ENCODE results near the gene PRKG1. TPM values are rescaled to one million over a fixed set of nuclear protein-coding genes. Genes with fewer than 3 reads are reported as not detected.

The PRKG1 gene
- total and polyA plus RNA-seq, 4 donors = 6.8 to 38.1 (median 15.4) TPM

DNA sequence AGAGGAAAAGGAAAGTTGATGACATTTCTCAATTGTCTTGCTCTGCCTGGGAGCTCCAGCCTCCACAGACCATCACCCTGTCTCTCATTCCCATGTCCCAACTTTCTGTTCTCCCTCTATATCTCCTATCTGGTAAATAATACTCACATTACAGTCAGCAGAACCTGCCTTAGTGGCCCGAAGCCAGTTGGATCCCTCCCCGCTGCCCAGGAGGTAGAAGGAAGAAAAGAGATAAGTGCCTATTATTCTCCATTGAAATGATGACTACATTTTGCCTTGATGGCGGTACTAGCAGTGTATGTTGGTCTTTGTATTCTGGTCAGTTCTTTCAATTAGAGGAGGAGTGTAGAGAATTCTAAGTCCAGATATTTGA, 533.2 kb downstream of the PRKG1 start:
- DNase-seq (ENCODE audit: low read depth in 4 of 6, low spot score in 6 of 6) = no peak
- Histone ChIP-seq H3K9me3 (ENCODE audit: control insufficient read depth, insufficient read depth, low read length) (no peaks in the 10 kb centered on the region), H3K36me3 (ENCODE audit: control insufficient read depth, insufficient read depth, low read length) (no peaks in the 10 kb centered on the region), H3K27me3 (ENCODE audit: control insufficient read depth, insufficient read depth, low read length) (no peaks in the 10 kb centered on the region), H3K4me1 (ENCODE audit: control insufficient read depth, insufficient read depth, low read length) (no peaks in the 10 kb centered on the region), H3K4me3 (ENCODE audit: low read depth, low read length) (no peak overlapping the region), H3K27ac (ENCODE audit: low read depth, low read length) (no peak overlapping the region)
- no CpG with 5 or more reads among the region's 3 CpGs for WGBS (ENCODE audit: insufficient coverage)

DNA sequence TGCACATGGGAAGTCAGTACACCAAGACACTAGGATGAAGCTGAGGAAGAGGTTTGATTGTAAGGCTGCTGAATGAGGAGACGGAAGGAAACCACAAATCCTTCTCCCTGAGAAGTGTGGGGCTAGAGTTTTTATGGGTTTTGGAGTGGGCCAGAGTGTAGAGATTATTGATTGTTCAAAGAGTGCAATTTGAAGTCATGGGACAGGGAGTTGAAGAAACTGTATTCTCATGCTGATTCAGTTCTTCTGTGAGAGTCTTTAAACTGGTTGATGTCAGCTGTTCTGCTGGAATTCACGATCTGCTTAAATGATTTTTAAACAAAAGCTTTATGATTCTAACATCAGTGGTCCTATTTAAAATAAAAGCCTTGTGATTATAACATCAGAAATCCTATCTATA, 533.9 kb downstream of the PRKG1 start:
- no peaks in the 10 kb centered on the region for H3K36me3 ChIP-seq (ENCODE audit: control insufficient read depth, insufficient read depth, low read length)
- H3K27me3 ChIP-seq (ENCODE audit: control insufficient read depth, insufficient read depth, low read length) = no peaks in the 10 kb centered on the region
- DNase-seq (ENCODE audit: low read depth in 4 of 6, low spot score in 6 of 6) = no peak
- WGBS (ENCODE audit: insufficient coverage) = 100% methylated on average over 1 of the region's 2 CpGs
- H3K4me3 ChIP-seq (ENCODE audit: low read depth, low read length) = no peak overlapping the region
- H3K4me1 ChIP-seq (ENCODE audit: control insufficient read depth, insufficient read depth, low read length) = no peaks in the 10 kb centered on the region
- H3K9me3 ChIP-seq (ENCODE audit: control insufficient read depth, insufficient read depth, low read length) = no peaks in the 10 kb centered on the region
- no peak overlapping the region for H3K27ac ChIP-seq (ENCODE audit: low read depth, low read length)

DNA sequence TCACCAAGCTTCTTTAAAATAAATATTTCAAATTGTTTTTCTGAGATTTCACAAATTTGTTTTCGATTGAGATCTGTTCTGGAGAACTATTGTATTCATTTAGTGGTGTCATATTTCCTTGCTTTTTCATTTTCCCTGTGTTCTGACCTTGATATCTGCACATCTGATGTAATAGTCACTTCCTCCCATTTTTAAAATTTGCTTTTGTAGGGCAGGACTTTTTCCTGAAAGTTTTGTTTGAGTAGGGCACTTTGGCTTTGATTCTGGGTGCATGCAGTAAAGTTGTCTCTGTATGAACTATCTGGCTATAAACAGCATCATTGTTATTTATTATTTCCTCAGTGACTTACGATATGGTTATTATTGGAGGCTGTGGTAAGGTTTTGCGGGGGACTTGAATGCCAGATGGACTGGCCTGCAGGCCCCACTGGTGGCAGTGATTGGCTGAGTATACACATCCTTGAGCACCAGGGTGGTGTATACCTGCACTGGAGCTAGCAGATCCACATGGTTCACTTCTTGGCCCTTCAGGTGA, 541.5 kb downstream of the PRKG1 start:
- Histone ChIP-seq H3K4me3 (ENCODE audit: low read depth, low read length) (no peak overlapping the region), H3K36me3 (ENCODE audit: control insufficient read depth, insufficient read depth, low read length) (no peaks in the 10 kb centered on the region), H3K9me3 (ENCODE audit: control insufficient read depth, insufficient read depth, low read length) (no peaks in the 10 kb centered on the region), H3K4me1 (ENCODE audit: control insufficient read depth, insufficient read depth, low read length) (no peaks in the 10 kb centered on the region), H3K27ac (ENCODE audit: low read depth, low read length) (no peak overlapping the region), H3K27me3 (ENCODE audit: control insufficient read depth, insufficient read depth, low read length) (no peaks in the 10 kb centered on the region)
- no peak for DNase-seq (ENCODE audit: low read depth in 4 of 6, low spot score in 6 of 6)
- 88% methylated on average over 1 of the region's 3 CpGs for WGBS (ENCODE audit: insufficient coverage)

DNA sequence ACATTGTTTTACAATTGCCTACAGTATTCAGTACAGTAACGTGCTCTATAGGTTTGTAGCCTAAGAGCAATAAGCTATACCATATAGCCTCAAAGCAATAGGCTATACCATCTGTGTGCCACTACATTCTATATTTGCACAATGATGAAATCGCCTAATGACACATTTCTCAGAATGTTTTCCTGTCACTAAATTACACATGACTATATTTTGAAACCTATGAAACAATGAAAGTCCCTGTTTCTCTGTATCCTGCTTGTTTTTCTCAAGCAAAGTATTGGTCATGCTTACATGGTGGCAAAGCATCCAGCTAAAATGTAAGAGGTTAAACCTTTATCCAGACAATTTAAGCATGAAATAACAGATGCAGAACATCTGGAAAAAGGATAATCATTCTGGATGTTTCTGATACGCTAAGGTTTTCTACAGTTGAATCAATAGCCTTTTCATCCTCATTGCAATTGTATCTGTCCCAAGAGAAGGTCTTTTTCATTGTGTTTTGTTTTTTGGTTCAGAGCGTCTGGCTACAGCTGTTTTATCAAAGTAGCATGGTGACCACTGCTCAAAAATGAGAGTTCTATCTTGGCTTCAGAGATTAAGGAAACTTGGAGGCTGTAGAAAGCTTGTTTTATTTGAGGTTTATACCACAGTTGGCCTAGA, 543.4 kb downstream of the PRKG1 start:
- no peak overlapping the region for H3K27ac ChIP-seq (ENCODE audit: low read depth, low read length)
- WGBS (ENCODE audit: insufficient coverage) = no CpG with 5 or more reads among the region's 4 CpGs

DNA sequence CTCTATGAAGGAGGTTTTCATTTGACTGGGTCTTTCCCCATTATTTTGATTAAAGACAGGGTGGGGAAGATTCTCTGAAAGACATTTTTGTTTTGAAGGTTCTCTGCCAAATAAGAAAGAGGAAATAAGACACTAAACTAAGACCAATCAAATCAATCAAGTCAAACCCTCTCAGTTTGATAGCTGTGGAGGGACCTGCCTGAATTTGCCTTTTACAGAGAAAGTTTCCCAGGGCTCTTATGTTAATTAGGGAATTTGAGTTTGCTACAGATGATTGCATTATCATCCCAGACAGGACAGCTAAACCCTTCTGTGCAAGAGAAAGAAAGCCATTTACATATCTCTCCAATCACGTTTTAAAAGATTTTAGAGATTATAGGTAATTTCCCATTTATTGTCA, 545.1 kb downstream of the PRKG1 start:
- Histone ChIP-seq H3K27ac (ENCODE audit: low read depth, low read length) (no peak overlapping the region), H3K4me3 (ENCODE audit: low read depth, low read length) (no peak overlapping the region), H3K27me3 (ENCODE audit: control insufficient read depth, insufficient read depth, low read length) (no peaks in the 10 kb centered on the region), H3K9me3 (ENCODE audit: control insufficient read depth, insufficient read depth, low read length) (no peaks in the 10 kb centered on the region), H3K4me1 (ENCODE audit: control insufficient read depth, insufficient read depth, low read length) (no peaks in the 10 kb centered on the region), H3K36me3 (ENCODE audit: control insufficient read depth, insufficient read depth, low read length) (no peaks in the 10 kb centered on the region)
- no peak for DNase-seq (ENCODE audit: low read depth in 4 of 6, low spot score in 6 of 6)
- no CpG with 5 or more reads among the region's 1 CpG for WGBS (ENCODE audit: insufficient coverage)

More for the DNA sequence above, 543.4 kb downstream of the PRKG1 start:
- H3K4me1 ChIP-seq (ENCODE audit: control insufficient read depth, insufficient read depth, low read length) = no peaks in the 10 kb centered on the region
- H3K9me3 ChIP-seq (ENCODE audit: control insufficient read depth, insufficient read depth, low read length) = no peaks in the 10 kb centered on the region
- no peak for DNase-seq (ENCODE audit: low read depth in 4 of 6, low spot score in 6 of 6)
- no peak overlapping the region for H3K4me3 ChIP-seq (ENCODE audit: low read depth, low read length)
- H3K27me3 ChIP-seq (ENCODE audit: control insufficient read depth, insufficient read depth, low read length) = no peaks in the 10 kb centered on the region
- H3K36me3 ChIP-seq (ENCODE audit: control insufficient read depth, insufficient read depth, low read length) = no peaks in the 10 kb centered on the region

DNA sequence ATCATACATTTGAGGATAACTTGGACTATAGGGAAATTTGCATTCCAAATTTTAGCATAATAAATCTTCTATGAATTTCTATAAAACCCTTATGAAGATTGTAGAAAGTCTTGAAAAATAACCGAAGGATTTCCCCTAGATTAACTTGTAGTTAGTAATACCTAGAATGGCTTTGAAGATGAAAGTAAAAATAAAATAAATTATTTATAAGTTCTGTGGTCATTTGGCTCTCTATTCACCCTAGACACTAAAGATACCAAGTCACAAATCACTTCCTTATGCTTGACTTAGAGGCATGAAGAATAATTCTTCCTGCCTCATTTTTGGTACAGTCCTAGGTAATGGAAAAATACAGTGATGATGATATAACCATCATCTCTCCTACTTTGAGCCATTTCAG, 545.8 kb downstream of the PRKG1 start:
- Histone ChIP-seq H3K27me3 (ENCODE audit: control insufficient read depth, insufficient read depth, low read length) (no peaks in the 10 kb centered on the region), H3K9me3 (ENCODE audit: control insufficient read depth, insufficient read depth, low read length) (no peaks in the 10 kb centered on the region)

DNA sequence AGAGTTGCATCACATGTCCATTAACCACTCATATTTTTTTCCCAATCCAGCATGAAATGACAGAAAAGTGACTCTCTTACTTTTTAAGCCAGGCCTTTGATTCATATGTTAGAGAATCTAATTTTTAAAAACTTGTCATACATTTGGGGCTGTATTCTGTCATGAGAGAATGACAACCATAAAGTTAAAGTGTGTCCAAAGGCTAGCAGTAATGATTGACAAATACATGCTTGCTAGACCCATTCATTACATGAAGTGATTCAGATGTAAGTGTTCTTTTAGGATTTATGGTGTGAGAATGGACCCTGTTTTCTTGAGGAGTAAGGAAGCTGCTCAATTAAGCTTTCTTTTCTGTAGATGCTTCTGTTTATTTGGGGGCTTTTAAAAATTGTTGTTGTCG, 549.7 kb downstream of the PRKG1 start:
- WGBS (ENCODE audit: insufficient coverage) = no CpG with 5 or more reads among the region's 1 CpG

More for the DNA sequence above, 545.8 kb downstream of the PRKG1 start:
- Histone ChIP-seq H3K27ac (ENCODE audit: low read depth, low read length) (no peak overlapping the region), H3K4me1 (ENCODE audit: control insufficient read depth, insufficient read depth, low read length) (no peaks in the 10 kb centered on the region), H3K36me3 (ENCODE audit: control insufficient read depth, insufficient read depth, low read length) (no peaks in the 10 kb centered on the region), H3K4me3 (ENCODE audit: low read depth, low read length) (no peak overlapping the region)
- DNase-seq (ENCODE audit: low read depth in 4 of 6, low spot score in 6 of 6) = no peak
- WGBS (ENCODE audit: insufficient coverage) = no CpG with 5 or more reads among the region's 1 CpG

DNA sequence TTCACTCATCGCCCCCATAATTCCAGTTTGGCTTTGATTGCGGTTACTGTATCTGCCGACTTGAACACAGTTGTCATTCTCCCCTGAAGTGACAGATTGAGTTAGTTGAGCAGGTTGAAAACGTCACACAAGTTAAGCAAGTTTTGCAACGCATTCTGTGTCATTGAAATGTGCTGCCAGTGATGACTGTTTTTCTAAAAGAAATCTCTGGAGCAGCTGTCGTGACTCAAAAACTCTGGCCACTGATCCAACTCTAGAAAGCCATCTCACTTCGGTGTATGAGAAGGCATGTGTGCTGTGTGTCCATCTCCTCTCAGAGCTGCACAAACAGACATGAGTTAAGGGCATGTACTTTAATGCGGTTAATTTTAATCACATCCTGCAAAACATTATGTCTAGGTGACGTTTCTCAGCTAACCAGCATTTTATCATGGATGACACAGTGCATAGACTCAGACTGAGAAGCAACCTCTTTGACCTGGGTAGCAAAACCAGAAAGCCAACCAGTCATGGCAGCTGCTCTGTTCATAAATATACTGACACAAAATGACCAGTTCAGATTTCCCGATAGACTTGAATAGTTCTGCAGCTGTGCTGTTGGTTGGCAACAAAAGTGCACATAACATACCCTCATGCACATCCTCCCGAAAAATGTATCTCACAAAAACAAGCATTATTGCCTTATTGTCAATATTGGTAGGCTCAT, 555.8 kb downstream of the PRKG1 start:
- Histone ChIP-seq H3K9me3 (ENCODE audit: control insufficient read depth, insufficient read depth, low read length) (no peaks in the 10 kb centered on the region), H3K27me3 (ENCODE audit: control insufficient read depth, insufficient read depth, low read length) (no peaks in the 10 kb centered on the region), H3K27ac (ENCODE audit: low read depth, low read length) (no peak overlapping the region), H3K4me3 (ENCODE audit: low read depth, low read length) (no peak overlapping the region), H3K36me3 (ENCODE audit: control insufficient read depth, insufficient read depth, low read length) (no peaks in the 10 kb centered on the region), H3K4me1 (ENCODE audit: control insufficient read depth, insufficient read depth, low read length) (no peaks in the 10 kb centered on the region)
- WGBS (ENCODE audit: insufficient coverage) = 87% methylated on average over 6 of the region's 11 CpGs
- peak in 1 of 6 donors; percentile 83 for DNase-seq (ENCODE audit: low read depth in 4 of 6, low spot score in 6 of 6)

More for the DNA sequence above, 549.7 kb downstream of the PRKG1 start:
- H3K27me3 ChIP-seq (ENCODE audit: control insufficient read depth, insufficient read depth, low read length) = no peaks in the 10 kb centered on the region
- no peaks in the 10 kb centered on the region for H3K9me3 ChIP-seq (ENCODE audit: control insufficient read depth, insufficient read depth, low read length)
- no peak overlapping the region for H3K4me3 ChIP-seq (ENCODE audit: low read depth, low read length)
- H3K36me3 ChIP-seq (ENCODE audit: control insufficient read depth, insufficient read depth, low read length) = no peaks in the 10 kb centered on the region
- no peak overlapping the region for H3K27ac ChIP-seq (ENCODE audit: low read depth, low read length)
- no peak for DNase-seq (ENCODE audit: low read depth in 4 of 6, low spot score in 6 of 6)
- H3K4me1 ChIP-seq (ENCODE audit: control insufficient read depth, insufficient read depth, low read length) = no peaks in the 10 kb centered on the region

DNA sequence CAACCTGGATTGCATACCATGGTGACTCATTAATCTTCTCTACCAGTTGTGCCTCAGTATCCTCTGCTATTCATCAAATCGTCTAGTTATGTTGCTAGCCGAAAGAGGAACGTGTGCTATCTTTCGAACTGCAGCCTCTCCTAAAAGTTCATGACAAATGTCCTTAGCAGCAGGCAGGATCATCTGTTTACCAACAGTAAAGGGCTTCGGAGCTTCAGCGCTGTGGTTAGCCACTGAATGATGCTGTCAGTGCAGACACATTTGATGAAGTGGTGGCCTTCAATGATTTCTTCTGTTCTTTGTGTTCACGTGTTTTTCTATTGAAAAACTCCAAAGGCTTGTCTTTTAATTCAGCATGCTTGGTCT, 556.3 kb downstream of the PRKG1 start:
- DNase-seq (ENCODE audit: low read depth in 4 of 6, low spot score in 6 of 6) = no peak
- WGBS (ENCODE audit: insufficient coverage) = 59% methylated on average over 7 of the region's 7 CpGs
- Histone ChIP-seq H3K4me3 (ENCODE audit: low read depth, low read length) (no peak overlapping the region), H3K9me3 (ENCODE audit: control insufficient read depth, insufficient read depth, low read length) (no peaks in the 10 kb centered on the region), H3K27ac (ENCODE audit: low read depth, low read length) (no peak overlapping the region), H3K27me3 (ENCODE audit: control insufficient read depth, insufficient read depth, low read length) (no peaks in the 10 kb centered on the region), H3K36me3 (ENCODE audit: control insufficient read depth, insufficient read depth, low read length) (no peaks in the 10 kb centered on the region), H3K4me1 (ENCODE audit: control insufficient read depth, insufficient read depth, low read length) (no peaks in the 10 kb centered on the region)

DNA sequence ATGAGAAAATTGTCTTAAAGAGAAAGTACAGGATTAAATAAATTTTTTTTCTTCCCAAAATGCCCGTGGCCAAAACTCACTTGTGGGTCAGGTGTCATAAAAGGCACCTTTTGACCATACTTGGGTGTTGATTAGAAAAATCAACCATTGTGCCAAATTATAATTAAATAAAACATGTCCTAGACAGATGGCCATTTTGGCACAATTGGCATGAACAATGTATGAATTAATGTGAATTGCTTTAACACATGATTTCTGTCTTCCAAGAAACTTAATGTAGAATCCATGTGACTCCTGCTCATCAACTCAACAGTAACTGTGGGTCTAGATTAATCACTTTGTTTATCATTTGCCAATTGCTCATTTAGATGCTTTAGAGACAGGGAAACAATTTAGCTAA, 561.1 kb downstream of the PRKG1 start:
- peak in 1 of 6 donors; percentile 76 for DNase-seq (ENCODE audit: low read depth in 4 of 6, low spot score in 6 of 6)
- Histone ChIP-seq H3K4me1 (ENCODE audit: control insufficient read depth, insufficient read depth, low read length) (no peaks in the 10 kb centered on the region), H3K27me3 (ENCODE audit: control insufficient read depth, insufficient read depth, low read length) (no peaks in the 10 kb centered on the region), H3K9me3 (ENCODE audit: control insufficient read depth, insufficient read depth, low read length) (no peaks in the 10 kb centered on the region), H3K4me3 (ENCODE audit: low read depth, low read length) (no peak overlapping the region), H3K27ac (ENCODE audit: low read depth, low read length) (no peak overlapping the region), H3K36me3 (ENCODE audit: control insufficient read depth, insufficient read depth, low read length) (no peaks in the 10 kb centered on the region)
- no CpG with 5 or more reads among the region's 1 CpG for WGBS (ENCODE audit: insufficient coverage)
